ENCODE measurements around the gene ABCG1. TPM values are rescaled to one million over a fixed set of nuclear protein-coding genes. Genes with fewer than 3 reads are reported as not detected.

Gene ABCG1
- total RNA-seq, 2 donors from 2014 or later = 7.9 to 12.3 TPM

DNA sequence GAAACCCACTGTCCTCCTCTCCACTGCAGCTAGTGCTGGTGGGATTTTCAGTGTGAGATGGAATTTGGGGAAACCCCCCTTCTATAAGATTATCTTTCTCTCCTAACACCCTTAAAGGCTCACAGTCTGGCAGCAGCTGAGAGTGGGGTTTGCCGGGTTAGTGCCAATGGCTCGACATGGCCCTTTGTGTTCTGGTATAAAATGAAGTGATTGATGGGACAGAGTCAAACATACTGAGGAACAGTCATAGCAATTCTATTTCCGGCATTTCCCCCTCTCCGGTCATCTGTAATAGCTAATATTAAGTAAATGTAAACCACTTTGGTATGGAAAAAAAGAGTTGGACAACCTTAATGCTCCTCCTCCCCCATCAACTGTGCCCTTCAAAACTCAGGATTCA is 58.7 kb downstream of the ABCG1 start:
- Histone ChIP-seq H3K9me3 (no peaks in the 10 kb centered on the region), H3K36me3 (no peaks in the 10 kb centered on the region), H3K27ac (no peak overlapping the region), H3K4me1 (no peaks in the 10 kb centered on the region), H3K4me3 (no peak overlapping the region), H3K27me3 (no peaks in the 10 kb centered on the region)
- TF ChIP-seq, protein P1, sequence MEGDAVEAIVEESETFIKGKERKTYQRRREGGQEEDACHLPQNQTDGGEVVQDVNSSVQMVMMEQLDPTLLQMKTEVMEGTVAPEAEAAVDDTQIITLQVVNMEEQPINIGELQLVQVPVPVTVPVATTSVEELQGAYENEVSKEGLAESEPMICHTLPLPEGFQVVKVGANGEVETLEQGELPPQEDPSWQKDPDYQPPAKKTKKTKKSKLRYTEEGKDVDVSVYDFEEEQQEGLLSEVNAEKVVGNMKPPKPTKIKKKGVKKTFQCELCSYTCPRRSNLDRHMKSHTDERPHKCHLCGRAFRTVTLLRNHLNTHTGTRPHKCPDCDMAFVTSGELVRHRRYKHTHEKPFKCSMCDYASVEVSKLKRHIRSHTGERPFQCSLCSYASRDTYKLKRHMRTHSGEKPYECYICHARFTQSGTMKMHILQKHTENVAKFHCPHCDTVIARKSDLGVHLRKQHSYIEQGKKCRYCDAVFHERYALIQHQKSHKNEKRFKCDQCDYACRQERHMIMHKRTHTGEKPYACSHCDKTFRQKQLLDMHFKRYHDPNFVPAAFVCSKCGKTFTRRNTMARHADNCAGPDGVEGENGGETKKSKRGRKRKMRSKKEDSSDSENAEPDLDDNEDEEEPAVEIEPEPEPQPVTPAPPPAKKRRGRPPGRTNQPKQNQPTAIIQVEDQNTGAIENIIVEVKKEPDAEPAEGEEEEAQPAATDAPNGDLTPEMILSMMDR (IDR thresholded peaks at IDR 0.05) = no peak
- no peak for DNase-seq (ENCODE audit: low spot score)

DNA sequence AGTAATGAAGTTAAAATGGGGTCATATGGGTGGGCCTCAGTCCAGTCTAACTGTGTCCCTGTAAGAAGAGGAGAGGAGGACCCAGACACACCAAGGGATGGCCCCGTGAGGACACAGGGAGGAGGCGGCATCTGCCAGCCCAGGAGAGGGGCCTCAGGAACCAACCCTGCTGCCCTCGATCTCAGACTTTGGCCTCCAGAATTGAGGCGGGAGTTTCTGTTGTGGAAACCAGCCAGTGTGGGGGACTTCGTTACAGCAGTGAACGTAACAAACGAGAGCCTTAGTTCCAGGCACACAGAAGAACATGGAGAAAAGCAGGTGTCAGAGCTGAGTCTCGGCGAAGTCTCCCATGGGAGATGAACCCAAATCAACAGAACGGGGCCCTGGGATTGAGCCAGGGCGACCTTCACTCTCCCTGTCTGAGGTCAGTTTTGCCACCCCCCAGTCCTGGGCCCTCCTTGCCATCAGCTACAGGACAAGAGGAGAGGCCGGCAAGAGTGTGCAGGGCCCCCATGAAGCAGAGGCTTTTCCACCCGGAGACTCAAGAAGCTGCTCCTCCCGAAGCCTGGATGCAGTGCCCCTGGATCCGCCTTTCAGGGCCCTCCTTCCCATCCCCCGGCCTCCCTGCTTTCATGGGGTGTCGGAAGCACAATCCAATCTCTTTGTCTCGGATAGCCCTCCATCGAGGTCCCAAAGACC is 59.7 kb downstream of the ABCG1 start:
- Histone ChIP-seq H3K27ac (no peak overlapping the region), H3K4me3 (no peak overlapping the region), H3K36me3 (no peaks in the 10 kb centered on the region), H3K9me3 (no peaks in the 10 kb centered on the region), H3K27me3 (no peaks in the 10 kb centered on the region), H3K4me1 (no peaks in the 10 kb centered on the region)
- TF ChIP-seq, protein P1 (IDR thresholded peaks at IDR 0.05) = no peak
- DNase-seq (ENCODE audit: low spot score) = no peak

DNA sequence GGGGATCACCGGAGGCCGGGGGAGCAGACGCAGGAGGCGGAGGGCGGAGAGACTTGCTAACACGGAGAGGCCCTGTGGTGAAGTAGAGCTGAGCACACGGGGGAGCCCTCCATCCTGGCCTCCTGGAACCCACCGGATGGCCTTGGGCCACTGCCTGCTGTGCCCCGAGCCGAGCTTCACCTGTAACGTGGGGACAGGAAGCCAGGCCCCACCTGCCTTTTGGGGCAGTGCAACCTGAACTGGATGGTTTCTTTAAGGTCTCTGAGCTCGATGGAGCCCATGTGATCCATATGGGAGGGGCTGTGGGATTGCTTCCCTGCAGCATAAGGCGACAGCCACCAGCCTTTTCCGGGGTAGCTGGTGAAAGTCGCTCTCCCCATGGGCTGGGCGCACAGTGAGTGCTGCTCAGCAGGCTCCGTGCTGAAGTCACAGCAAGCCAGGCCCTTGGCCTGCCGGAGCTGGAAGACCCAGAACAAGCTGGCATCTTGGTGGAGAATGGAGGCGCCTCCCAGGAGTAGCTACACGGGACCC is 60.5 kb downstream of the ABCG1 start:
- no peaks in the 10 kb centered on the region for H3K27me3 ChIP-seq
- no peaks in the 10 kb centered on the region for H3K4me1 ChIP-seq
- H3K27ac ChIP-seq = no peak overlapping the region
- H3K4me3 ChIP-seq = no peak overlapping the region
- TF ChIP-seq, protein P1 (IDR thresholded peaks at IDR 0.05) = no peak
- no peaks in the 10 kb centered on the region for H3K36me3 ChIP-seq
- H3K9me3 ChIP-seq = no peaks in the 10 kb centered on the region
- no peak for DNase-seq (ENCODE audit: low spot score)

DNA sequence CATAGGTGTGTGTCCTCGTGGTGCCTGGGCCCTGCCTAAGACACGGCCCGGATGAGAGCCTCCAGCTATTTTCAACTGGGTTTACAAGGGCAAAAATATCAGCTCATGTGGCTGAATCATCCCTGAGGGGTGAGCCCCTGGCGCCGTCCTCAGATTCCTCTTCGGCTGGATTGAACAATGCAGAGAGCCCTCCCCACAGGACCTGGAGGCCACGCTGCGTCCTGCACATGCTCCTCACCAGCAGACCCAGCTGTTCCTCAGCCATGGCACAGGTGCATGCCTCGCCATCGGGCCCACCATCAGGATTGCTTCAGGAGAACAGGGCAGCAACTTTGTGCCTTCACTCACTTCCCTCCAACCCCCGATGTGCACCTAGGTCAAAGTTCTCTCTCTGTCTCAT is 60.9 kb downstream of the ABCG1 start:
- Histone ChIP-seq H3K27ac (no peak overlapping the region), H3K36me3 (no peaks in the 10 kb centered on the region), H3K4me3 (no peak overlapping the region), H3K4me1 (no peaks in the 10 kb centered on the region), H3K27me3 (no peaks in the 10 kb centered on the region), H3K9me3 (no peaks in the 10 kb centered on the region)
- no peak for DNase-seq (ENCODE audit: low spot score)
- TF ChIP-seq, protein P1 (IDR thresholded peaks at IDR 0.05) = no peak

DNA sequence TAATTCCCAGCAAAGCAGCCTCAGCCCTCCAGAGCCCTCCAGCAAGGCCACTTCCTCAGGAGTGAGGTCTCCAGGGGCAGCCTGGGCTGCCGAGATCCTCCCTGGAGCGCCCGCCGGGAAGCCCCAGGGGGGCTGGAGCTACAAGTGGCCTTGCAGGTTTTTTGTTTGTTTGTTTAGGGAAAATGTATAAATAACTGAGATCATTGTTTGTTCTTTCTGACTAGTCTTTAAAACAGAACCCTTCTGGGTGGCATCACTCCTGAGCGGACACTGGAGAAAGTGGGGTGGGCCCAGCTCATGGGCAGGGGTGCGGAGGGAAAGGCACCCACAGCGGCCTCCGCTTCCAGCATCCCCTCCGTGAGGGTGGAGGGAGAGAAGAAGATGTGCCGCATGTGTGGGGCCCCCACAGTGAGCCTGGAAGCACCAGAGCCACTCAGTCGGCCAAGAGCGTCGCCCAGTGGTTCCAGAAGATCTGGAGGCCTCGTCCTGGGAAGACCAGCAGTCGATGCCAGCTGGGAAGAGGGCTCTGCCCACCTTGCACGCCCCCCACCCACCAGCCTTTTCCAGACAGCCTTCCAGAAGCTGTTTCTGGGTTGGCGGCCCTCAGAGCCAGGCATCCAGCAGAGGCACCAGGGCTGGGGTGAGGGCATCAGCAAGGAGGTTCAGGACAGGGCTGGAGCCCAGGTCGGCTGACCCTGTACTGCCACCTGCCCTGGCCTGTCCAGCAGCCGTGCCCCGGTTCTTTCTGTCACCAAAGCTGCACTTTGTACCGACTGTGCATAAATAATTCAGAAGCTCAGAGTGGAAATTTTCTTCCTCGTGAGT is 61.6 kb downstream of the ABCG1 start:
- no peak for DNase-seq (ENCODE audit: low spot score)
- H3K36me3 ChIP-seq = no peaks in the 10 kb centered on the region
- H3K27ac ChIP-seq = no peak overlapping the region
- H3K27me3 ChIP-seq = no peaks in the 10 kb centered on the region
- TF ChIP-seq, protein P1 (IDR thresholded peaks at IDR 0.05) = no peak
- no peak overlapping the region for H3K4me3 ChIP-seq
- H3K9me3 ChIP-seq = no peaks in the 10 kb centered on the region
- H3K4me1 ChIP-seq = no peaks in the 10 kb centered on the region
